HG03135 (cell line): ENCODE data around the gene RTP5.
"Not testable (repeated sequence)": the region's sequence is repeated elsewhere in the genome, so short reads cannot be mapped to it uniquely, and the experiment has no call there.

Experiments
- ATAC-seq: cut with Tn5 transposase; IDR thresholded peaks from one replicate; pipeline ENCODE4 v1.9.1; 2021; ENCODE audit warnings: mild to moderate bottlenecking, moderate library complexity; ENCODE audit not compliant: unreplicated experiment

RTP5 gene

DNA sequence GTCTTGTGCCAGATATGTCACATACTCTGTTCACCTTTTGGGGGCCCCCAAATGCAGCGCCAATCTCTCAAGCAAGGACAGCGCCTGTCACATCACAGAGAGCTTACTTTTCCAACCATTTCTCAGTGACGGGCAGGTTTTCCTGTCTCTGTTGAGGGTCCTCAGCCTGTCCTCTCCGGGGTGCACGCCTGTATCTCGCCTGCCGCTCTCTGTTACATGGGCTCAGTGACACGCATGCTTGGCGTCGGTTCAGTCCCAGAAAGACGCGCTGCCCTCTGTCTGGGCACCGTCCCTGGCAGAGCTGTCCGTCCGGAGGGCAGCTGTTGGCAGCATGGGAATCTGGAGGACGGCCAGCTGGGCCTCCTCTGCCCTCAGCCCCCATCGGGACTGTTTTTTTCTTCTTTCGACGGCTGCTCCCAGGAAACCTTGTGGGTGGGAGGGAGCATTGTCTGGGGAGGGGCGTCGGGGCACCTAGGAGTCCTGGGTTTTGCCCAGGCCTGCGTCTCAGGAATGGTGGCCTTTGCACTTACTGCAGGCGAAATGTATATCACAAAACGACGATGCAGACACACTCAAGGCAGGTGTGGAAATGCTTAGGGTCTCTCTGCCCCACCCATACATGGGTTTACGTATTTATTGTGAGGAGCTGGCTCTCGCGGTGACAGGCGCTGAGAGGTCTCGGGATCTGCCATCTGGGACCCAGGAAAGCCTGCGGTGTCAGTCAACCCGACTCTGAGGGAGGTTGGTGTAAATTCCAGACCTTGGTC, 30.9 kb downstream of the RTP5 start:
- no peak for ATAC-seq

- no peak for ATAC-seq
Measured at GRCh38 chr2:241901018-241901380, 31.5 kb downstream of the RTP5 start.

GRCh38 chr2:241901500-241902351, 32.2 kb downstream of the RTP5 start:
- ATAC-seq = no peak

DNA sequence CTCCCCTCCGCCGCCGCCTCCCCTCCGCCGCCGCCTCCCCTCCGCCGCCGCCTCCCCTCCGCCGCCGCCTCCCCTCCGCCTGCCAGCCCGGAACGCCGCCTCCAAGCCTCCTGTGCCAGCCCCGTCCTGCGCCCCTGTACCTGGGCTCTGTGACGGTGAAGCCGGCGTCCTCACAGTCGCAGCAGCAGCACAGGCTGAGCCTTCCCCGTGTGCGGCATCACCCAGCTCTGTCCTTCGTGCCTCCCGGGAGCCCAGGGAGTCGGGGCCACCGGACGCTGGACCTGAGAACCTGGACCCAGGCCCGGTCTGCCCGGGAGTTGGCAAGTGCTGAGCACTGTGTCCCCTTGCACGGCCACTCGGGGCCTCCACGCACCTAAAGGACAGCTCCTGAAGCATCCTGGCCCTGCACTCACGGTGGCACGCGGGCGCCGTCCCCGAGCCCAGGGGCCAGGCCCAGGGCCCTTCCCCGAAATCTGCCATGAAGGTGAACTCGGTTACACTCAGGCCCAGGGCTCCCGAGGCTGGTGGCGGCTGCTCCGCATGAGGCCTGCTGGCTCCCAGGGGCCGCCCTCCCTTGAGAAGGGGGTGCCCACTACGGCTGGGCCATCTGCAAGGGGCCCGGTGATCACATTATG, 32.9 kb downstream of the RTP5 start:
- no peak for ATAC-seq

- no peak for ATAC-seq
Measured at GRCh38 chr2:241903121-241904010, 33.8 kb downstream of the RTP5 start.

DNA sequence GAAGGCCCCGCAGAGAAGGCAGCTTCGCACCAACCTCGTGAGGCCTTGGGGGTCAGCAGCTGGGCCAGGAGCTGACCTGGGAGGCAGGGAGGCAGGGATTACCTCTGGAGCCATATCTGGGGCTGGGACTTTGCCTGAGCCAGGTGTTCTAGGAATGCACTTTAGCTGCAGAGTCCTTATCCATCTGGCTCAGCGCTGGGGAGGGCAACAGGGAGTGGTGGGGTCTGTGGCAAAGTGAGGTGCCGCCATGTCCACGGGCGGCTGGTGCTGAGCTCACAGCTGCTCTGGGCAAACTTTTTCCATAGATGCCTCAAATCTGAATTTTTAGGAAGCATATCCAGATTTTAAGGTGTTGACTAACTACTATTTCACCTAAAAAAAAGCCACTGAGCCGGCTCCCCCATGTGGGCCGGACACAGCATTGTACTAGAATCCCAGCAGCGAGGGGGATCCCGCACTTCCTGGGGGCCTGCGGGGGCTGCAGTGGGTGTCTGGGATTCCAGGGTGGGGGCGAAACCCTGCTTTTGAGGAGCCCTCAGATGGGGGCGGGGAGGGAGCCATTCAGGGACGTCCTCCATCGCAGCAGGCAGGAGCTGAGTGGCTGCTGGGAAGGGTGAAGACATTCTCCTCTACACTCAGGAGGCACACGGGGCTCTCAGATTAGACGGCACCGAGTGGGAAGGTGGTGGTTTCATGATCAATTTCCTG, 34.6 kb downstream of the RTP5 start:
- no peak for ATAC-seq

GRCh38 chr2:241904791-241905710, 35.5 kb downstream of the RTP5 start:
- no peak for ATAC-seq

- no peak for ATAC-seq
Measured at GRCh38 chr2:241905716-241906377, 36.3 kb downstream of the RTP5 start.

- not testable (repeated sequence) for ATAC-seq
Measured at GRCh38 chr2:241906378-241906770, 36.8 kb downstream of the RTP5 start.

GRCh38 chr2:241906826-241907570, 37.5 kb downstream of the RTP5 start:
- ATAC-seq = no peak

DNA sequence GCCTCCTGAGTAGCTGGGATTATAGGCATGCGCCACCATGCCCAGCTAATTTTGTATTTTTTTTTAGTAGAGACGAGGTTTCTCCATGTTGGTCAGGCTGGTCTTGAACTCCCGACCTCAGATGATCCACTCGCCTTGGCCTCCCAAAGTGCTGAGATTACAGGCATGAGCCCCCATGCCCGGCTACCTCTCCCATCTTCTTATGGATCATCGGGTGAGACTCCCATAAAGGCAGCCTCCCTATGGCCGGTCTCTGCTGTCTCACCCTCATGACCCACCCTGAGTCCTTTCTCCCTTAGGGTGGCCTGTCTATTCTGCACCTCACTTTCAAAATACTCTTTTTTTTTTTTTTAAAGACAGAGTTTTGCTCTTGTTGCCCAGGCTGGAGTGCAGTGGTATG, 38.3 kb downstream of the RTP5 start:
- ATAC-seq = not testable (repeated sequence)

- ATAC-seq = no peak
Measured at GRCh38 chr2:241908686-241909420, 39.3 kb downstream of the RTP5 start.

GRCh38 chr2:241909769-241910168, 40.2 kb downstream of the RTP5 start:
- no peak for ATAC-seq

DNA sequence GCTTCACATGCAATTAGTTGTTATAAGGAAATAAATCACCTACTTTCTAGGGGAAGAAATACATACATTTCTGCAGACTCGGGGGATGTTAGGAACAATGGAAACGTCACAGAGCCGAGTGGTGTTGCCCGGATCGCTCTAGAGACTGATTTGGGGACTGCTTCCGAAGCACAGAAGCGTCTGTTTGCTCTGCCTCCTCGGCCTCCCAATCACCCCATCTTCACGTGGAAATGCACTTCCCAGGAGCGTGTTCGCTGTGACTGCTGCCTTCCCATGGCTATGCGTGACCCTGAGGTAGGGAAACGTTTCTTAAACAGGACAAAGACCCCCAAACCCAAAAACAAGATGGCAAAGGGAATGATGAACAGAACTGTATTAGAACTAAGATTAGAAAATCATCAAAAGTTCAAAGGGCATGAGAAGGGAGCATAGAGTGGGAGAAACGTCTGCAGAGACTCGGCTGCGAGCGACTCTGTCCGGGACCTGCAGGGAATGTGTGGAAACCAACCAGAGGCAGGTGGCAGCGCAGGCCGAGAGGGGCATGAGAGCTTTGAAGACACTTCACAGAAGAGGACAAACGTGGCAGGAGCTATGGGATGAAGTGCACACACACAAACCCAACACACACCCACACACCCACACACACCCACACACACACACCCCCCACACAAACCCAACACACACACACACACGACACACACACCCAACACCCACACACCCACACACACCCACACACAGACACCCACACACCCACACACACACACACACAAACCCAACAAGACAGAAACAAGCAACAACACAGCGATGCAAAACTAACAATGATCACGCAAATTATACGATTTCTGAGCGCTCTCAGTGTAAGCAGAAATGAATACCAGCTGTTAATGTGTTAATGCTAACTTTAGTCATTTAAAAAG, 41.3 kb downstream of the RTP5 start:
- ATAC-seq = no peak

DNA sequence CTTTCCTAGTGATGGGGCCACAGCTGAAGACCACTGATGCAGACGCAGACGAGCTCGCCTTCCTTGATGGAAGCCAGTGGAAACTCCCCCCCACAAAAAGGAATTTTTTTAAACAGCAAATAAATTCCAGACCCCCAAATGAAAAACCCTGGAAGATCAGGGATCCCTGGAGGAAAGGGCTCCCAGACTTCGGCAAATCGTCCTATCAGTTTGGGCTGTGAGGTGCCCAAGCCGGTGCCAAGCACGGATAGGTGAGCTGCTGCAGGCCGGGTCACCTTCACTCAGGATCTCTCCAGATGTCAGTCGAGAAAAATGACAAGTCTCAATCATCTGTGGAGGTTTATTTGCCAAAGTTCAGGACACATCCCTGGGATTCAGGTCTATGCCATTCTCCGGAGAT, 42.0 kb downstream of the RTP5 start:
- no peak for ATAC-seq

GRCh38 chr2:241912021-241912555, 42.6 kb downstream of the RTP5 start:
- ATAC-seq = no peak
